NB4 (cell line): ENCODE data around the gene AGAP1.

Experiments used
- MYC ChIP-seq: IDR thresholded peaks from 2 replicates; pipeline ENCODE4 v1.6.1; 2011; ENCODE audit warnings: low read depth, low read length
- POLR2A ChIP-seq: IDR thresholded peaks from 2 replicates; pipeline ENCODE4 v1.6.1; 2011; ENCODE audit warnings: mild to moderate bottlenecking; ENCODE audit not compliant: insufficient read length; ENCODE audit errors: extremely low read depth
- TF ChIP-seq, protein P1 (sequence below): IDR thresholded peaks from one replicate; pipeline ENCODE4 v1.5.1; 2012; ENCODE audit warnings: low read depth, low read length
- TF ChIP-seq, protein P2 (sequence below): IDR thresholded peaks from 2 replicates; pipeline ENCODE4 v1.6.1; 2011; ENCODE audit warnings: low read depth, low read length

DNA sequence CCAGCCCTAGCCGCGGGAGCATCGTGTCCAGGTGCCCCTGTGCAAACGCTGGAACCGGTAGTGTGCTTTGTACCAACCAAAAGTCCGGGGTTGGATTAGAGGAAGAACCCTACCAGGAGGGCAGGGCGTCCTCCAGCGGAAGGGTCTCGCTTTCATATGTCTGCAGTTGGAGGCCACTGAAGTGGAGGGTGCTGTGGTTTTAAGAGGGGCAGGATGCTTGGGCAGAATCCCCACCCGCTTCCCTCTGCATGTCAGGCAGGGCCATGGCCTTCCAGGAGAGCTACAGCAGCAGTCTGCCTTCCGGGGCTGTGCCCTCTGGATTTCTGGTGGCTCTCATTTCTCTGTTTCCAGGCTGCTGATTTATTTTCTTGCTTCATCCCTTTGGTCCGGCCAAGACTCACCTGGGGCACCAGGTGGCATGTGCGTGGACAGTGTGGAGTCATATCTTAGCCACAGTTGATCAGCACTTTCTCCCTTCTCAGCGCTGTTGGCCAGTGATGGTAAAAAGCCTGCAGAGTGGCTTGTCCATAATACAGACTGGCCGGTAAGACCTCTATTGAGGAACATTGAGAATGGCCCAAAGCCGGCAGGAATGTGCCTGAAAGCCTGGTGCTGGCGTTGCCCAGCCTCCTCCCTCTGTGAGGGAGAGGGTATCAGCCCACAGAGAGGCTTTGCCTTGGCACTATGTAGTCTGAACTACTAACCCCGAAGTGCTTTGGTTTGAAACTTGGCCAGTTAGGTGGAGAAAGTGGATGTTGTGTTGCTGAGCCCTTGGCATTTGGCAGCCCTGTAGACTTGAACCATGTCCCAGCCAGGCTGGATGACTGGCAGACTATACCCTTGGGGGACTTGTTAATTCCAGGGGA is 1.8 kb downstream of the AGAP1 start:
- TF ChIP-seq POLR2A = no peak
- TF ChIP-seq, protein P1, sequence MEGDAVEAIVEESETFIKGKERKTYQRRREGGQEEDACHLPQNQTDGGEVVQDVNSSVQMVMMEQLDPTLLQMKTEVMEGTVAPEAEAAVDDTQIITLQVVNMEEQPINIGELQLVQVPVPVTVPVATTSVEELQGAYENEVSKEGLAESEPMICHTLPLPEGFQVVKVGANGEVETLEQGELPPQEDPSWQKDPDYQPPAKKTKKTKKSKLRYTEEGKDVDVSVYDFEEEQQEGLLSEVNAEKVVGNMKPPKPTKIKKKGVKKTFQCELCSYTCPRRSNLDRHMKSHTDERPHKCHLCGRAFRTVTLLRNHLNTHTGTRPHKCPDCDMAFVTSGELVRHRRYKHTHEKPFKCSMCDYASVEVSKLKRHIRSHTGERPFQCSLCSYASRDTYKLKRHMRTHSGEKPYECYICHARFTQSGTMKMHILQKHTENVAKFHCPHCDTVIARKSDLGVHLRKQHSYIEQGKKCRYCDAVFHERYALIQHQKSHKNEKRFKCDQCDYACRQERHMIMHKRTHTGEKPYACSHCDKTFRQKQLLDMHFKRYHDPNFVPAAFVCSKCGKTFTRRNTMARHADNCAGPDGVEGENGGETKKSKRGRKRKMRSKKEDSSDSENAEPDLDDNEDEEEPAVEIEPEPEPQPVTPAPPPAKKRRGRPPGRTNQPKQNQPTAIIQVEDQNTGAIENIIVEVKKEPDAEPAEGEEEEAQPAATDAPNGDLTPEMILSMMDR = no peak
- TF ChIP-seq MYC = no peak
- TF ChIP-seq, protein P2, sequence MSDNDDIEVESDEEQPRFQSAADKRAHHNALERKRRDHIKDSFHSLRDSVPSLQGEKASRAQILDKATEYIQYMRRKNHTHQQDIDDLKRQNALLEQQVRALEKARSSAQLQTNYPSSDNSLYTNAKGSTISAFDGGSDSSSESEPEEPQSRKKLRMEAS = no peak
